GM12801 (cell line): ENCODE measurements around the gene GMDS.

Experiments
- TF ChIP-seq, protein P1 (sequence below): IDR thresholded peaks from one replicate; pipeline ENCODE4 v1.5.1; 2011; ENCODE audit warnings: control low read depth; ENCODE audit not compliant: insufficient read length; ENCODE audit errors: extremely low read depth

The GMDS gene

DNA sequence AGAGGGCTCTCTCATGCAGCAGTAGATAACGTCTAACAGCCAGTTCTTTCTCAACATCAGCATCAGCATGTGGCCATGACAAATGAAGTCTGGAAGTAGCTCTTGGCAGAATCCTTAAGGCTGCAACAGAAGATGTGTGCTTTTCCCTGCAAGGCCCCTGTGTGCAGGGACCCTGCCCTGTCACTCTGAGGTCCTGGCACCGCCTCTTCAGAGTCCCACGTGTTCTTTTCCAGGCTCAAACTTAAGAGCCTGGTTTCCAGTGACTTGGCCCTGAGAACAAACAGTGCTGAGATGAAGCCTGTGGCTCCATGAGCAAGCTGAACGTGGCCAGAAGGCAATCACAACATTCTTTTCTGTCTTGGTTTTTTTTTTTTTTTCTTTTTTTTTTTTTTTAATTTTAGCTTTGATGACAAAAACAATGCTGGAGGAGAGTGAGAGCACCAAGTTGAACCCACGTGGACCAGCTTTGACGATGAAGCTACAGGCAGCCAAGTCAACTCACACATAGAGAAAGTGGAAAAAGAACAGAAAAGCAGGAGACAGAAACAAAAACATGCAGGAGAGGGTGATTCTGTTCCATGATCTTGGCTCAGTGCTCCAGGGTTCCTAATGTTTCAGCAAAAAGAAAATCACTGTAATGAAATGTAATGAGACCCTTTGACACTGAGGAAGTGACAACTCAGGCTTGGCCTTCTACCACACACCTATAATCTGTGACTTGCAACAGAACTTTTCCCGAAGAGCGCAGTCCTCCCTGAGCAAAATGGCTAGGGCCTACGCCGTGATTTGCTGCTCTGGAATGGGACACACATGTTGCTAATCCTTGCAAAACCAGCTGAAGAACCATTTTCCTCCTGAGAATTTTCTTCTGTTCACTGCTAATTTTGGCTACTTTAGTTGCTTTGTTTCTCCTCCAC is 549.6 kb downstream of the GMDS start:
- TF ChIP-seq, protein P1, sequence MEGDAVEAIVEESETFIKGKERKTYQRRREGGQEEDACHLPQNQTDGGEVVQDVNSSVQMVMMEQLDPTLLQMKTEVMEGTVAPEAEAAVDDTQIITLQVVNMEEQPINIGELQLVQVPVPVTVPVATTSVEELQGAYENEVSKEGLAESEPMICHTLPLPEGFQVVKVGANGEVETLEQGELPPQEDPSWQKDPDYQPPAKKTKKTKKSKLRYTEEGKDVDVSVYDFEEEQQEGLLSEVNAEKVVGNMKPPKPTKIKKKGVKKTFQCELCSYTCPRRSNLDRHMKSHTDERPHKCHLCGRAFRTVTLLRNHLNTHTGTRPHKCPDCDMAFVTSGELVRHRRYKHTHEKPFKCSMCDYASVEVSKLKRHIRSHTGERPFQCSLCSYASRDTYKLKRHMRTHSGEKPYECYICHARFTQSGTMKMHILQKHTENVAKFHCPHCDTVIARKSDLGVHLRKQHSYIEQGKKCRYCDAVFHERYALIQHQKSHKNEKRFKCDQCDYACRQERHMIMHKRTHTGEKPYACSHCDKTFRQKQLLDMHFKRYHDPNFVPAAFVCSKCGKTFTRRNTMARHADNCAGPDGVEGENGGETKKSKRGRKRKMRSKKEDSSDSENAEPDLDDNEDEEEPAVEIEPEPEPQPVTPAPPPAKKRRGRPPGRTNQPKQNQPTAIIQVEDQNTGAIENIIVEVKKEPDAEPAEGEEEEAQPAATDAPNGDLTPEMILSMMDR: no peak

DNA sequence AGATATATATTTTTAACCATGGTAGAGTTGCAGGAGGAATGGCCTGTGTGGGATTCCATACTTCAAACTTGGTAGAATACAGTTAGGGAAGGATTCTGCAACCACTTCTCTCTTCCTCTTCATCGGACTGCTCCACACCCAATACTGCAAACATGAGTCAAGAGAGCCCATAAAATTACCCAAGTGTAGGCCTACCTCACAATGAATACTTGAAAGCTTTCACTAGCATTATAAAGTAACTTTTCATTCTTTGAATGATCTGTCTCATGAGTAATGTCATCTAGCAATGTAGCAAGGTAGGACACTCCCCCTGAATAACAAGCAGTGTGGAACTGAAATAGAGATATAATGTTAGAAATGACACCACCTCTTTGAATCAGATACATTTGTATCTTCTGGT is 556.3 kb downstream of the GMDS start:
- TF ChIP-seq, protein P1: no peak

DNA sequence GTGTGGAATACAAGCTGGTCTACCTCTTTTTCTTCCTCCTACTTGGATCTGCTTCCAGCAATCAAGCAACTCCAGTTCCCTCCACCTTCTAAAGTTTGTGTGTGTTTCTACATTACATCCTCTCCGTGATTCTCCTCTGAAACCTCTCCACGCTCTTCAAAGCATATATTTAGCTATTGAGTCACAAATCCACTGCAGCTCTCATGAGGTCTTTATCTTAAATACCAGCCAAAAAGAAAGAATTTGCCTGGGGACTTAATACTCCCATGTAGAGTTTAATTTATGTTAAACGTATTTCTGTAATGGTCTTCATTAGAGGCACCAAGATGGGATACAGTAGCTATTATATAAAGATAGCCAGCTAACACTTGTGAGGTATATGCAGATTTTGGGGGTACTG is 557.0 kb downstream of the GMDS start:
- TF ChIP-seq, protein P1: no peak

DNA sequence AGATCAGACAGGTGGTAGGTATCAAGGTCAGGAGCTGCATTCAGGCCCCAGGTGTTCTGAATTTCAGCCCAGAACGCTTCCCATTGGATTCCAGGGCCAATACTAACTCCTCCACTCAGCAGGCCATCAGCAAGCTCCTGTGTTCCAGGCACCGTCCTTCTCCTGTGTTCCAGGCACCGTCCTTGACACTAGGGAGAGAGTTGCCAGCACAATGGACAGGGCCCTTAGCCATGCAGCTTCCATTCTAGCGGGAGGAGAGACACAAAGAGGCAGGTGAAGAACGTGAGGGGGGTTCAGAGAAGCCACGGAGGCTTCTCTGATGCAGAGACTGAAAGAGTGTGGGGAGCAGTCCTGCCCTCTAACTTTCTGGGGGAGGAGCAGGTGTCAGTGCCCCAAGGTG is 558.0 kb downstream of the GMDS start:
- TF ChIP-seq, protein P1: no peak

DNA sequence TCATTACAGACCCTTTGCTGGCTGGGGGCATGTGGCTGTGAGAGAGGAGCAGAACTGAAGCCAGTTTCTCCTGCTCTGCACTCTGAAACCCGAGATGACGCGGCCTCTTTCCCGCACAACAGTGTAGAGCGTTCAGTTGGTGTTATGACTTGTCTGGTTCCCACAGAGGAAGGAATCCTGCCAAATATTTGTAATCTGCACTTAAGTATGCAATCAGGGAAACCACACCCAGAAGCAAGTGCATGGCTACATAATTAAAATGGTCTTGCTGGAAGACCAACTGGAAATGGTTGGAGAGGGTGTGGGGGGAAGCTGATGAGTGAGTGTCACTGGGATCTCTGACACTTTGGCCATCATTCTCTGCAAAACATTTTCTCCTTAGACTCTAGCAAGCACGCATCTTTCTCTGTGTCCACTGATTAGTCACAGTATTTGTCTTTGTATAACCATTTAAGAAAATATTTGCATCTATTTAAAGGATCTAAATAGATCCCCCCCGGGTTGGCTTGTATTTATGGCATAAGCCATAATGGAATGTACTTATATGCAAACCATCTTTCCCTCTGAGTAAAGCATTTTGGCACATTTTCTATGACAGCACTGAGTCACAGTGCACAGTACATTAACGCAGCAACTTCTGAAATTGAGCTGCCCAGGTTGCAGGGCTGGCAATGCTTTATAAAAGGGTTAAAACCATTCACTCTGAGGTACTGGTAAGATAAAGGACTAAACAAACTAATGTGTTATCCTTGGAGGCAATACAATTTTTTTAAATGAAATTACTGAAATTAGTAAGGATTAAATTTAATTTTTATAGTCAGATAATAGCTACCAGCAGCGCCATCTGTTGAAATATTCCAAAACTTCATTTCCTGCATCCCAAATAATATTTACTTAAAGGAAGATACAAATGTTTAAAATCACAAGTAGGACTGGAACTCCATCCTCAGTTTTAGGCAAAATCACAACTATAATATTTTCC is 559.0 kb downstream of the GMDS start:
- TF ChIP-seq, protein P1: no peak

DNA sequence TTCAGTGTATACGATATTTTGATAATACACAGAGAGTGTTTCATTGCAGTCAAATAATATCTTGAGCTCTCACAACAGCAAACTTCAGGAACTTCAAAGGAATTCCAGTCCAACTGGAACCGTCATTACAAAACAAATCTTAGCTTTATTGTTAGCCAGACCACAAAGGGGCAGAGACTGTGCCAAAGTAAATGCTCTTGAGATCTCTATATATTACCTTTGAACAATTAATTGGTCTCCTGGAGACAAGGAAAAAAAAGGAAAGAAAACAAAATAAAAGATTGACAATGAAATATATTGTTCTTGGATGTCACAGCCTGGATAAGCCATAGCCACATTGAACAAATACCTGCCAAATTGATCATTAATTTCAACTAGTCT is 565.7 kb downstream of the GMDS start:
- TF ChIP-seq, protein P1: no peak

DNA sequence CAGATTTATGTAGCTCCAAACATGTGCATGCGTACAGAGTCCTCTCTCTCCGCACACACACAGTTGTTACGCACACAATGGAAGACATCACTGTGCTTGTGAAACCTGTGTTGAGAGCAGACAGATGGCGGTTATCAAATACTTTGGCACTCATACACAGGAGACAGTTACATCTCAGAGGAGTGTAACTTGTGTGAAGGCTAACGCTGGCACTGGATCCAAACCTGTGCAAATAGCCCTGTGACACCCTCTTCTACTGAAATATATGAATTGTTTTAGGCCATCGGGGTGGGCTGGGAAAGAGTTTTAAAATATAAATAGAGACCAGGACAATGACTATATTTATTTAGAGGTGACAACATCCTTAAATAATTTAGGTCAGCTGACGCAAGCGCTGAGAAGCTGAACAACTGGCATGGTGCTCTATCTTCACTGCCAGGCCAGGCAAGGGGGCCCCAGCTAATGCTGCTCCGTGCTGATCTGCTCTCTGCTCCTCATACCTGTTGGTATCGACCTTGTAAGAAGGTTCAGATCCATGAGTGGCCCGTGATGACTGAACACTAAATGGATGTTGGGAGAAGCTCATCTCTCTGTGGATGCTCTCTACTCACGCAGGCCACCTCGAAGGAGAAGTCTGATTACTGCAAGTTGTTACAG is 566.2 kb downstream of the GMDS start:
- TF ChIP-seq, protein P1: no peak
